NCI-H2029 (cell line): ENCODE results near the gene GALNTL6.

Source experiments
- DNase-seq: peaks from one replicate; lab custom pipeline; 2025; lab: John Stamatoyannopoulos, UW

The GALNTL6 gene

GRCh38 chr4:172554588-172554987 is 741.4 kb downstream of the GALNTL6 start:
- no peak for DNase-seq

GRCh38 chr4:172555725-172556124 is 742.5 kb downstream of the GALNTL6 start:
- no peak for DNase-seq

GRCh38 chr4:172573899-172574298 is 760.7 kb downstream of the GALNTL6 start:
- DNase-seq, result no peak

- DNase-seq, result no peak
These were observed 765.5 kb downstream of the GALNTL6 start for GRCh38 chr4:172578712-172579111.

- DNase-seq, result no peak
These were observed 771.6 kb downstream of the GALNTL6 start for GRCh38 chr4:172584816-172585215.

- DNase-seq, result no peak
These were observed 783.0 kb downstream of the GALNTL6 start for GRCh38 chr4:172596206-172596605.

- no peak for DNase-seq
These were observed 786.4 kb downstream of the GALNTL6 start for GRCh38 chr4:172599554-172599953.

GRCh38 chr4:172601195-172601594 is 788.0 kb downstream of the GALNTL6 start:
- no peak for DNase-seq

- no peak for DNase-seq
These were observed 806.0 kb downstream of the GALNTL6 start for GRCh38 chr4:172619218-172619617.

- no peak for DNase-seq
These were observed 806.6 kb downstream of the GALNTL6 start for GRCh38 chr4:172619798-172620197.

- DNase-seq, result no peak
These were observed 815.1 kb downstream of the GALNTL6 start for GRCh38 chr4:172628263-172628662.

- DNase-seq, result no peak
These were observed 817.1 kb downstream of the GALNTL6 start for GRCh38 chr4:172630280-172630679.

GRCh38 chr4:172631832-172632231 is 818.6 kb downstream of the GALNTL6 start:
- no peak for DNase-seq

- DNase-seq, result no peak
These were observed 835.3 kb downstream of the GALNTL6 start for GRCh38 chr4:172648471-172648870.

GRCh38 chr4:172649143-172649542 is 835.9 kb downstream of the GALNTL6 start:
- DNase-seq, result no peak

- no peak for DNase-seq
These were observed 837.7 kb downstream of the GALNTL6 start for GRCh38 chr4:172650758-172651530.

GRCh38 chr4:172651961-172652360 is 838.8 kb downstream of the GALNTL6 start:
- no peak for DNase-seq

GRCh38 chr4:172652369-172652768 is 839.2 kb downstream of the GALNTL6 start:
- DNase-seq, result no peak

GRCh38 chr4:172653676-172654075 is 840.5 kb downstream of the GALNTL6 start:
- DNase-seq, result no peak

GRCh38 chr4:172654457-172654856 is 841.3 kb downstream of the GALNTL6 start:
- DNase-seq, result no peak

- DNase-seq, result no peak
These were observed 842.9 kb downstream of the GALNTL6 start for GRCh38 chr4:172656055-172656454.

- DNase-seq, result no peak
These were observed 843.9 kb downstream of the GALNTL6 start for GRCh38 chr4:172657081-172657480.

- DNase-seq, result no peak
These were observed 847.0 kb downstream of the GALNTL6 start for GRCh38 chr4:172660251-172660650.

- no peak for DNase-seq
These were observed 848.9 kb downstream of the GALNTL6 start for GRCh38 chr4:172662113-172662512.
